CD4-positive, alpha-beta memory T cell (primary cell): ENCODE data around the gene GOLGA8S. TPM values are rescaled to one million over a fixed set of nuclear protein-coding genes. Genes with fewer than 3 reads are reported as not detected.
"Not testable (repeated sequence)": the region's sequence is repeated elsewhere in the genome, so short reads cannot be mapped to it uniquely, and the experiment has no call there.

Source experiments
- CTCF ChIA-PET: fragments of 350-600 bp; sonication (Branson Sonifier 250); formaldehyde crosslinking; loops from one replicate; lab custom pipeline; 2021; ENCODE audit warnings: inconsistent platforms; ENCODE audit not compliant: partially characterized antibody; lab: Charles Lee
- POLR2A ChIA-PET: fragments of 350-600 bp; sonication (Branson Sonifier 250); formaldehyde crosslinking; loops from one replicate; lab custom pipeline; 2021; ENCODE audit not compliant: partially characterized antibody; lab: Charles Lee
- DNase-seq, 5 donors: peaks; one replicate each; pipeline versions ENCODE4 v3.0.0 to v3.0.0-alpha.2; 2020 to 2022; ENCODE audit warnings: mixed read lengths in 1 of 5
- H3K27ac ChIP-seq: one replicate; pipeline ENCODE4 v1.7.0; 2013; ENCODE audit warnings: low read depth, low read length
- H3K27me3 ChIP-seq: 2 replicates; pipeline ENCODE4 v1.7.0; 2013; ENCODE audit warnings: mild to moderate bottlenecking, low read length, moderate library complexity; ENCODE audit not compliant: insufficient read depth
- H3K36me3 ChIP-seq: 2 replicates; pipeline ENCODE4 v1.7.0; 2013; ENCODE audit warnings: mild to moderate bottlenecking, low read length, moderate library complexity; ENCODE audit not compliant: insufficient read depth
- H3K4me1 ChIP-seq: 2 replicates; pipeline ENCODE4 v1.7.0; 2013; ENCODE audit warnings: mild to moderate bottlenecking, low read length, moderate library complexity; ENCODE audit not compliant: insufficient read depth
- H3K4me3 ChIP-seq, 2 donors: one replicate each; pipeline ENCODE4 v1.7.0; 2013; ENCODE audit warnings: low read length in 2 of 2, mild to moderate bottlenecking in 1 of 2
- H3K9me3 ChIP-seq, 2 donors: one replicate each; pipeline ENCODE4 v1.7.0; 2013; ENCODE audit warnings: low read length in 2 of 2, control low read depth in 1 of 2; ENCODE audit not compliant: control insufficient read depth in 1 of 2
- H3K27ac Mint-ChIP-seq, 7 donors: one replicate each; pipeline ENCODE4 v1.8.0; 2020 to 2021; ENCODE audit warnings: mixed read lengths in 7 of 7, mild to moderate bottlenecking in 6 of 7, inconsistent platforms in 3 of 7, moderate library complexity in 3 of 7
- H3K27me3 Mint-ChIP-seq, 2 donors: one replicate each; pipeline ENCODE4 v1.8.0; 2020 to 2021; ENCODE audit warnings: mixed read lengths in 2 of 2
- H3K36me3 Mint-ChIP-seq, 2 donors: one replicate each; pipeline ENCODE4 v1.8.0; 2020 to 2021; ENCODE audit warnings: mixed read lengths in 2 of 2, inconsistent platforms in 1 of 2, mild to moderate bottlenecking in 1 of 2
- H3K4me1 Mint-ChIP-seq, 4 donors: one replicate each; pipeline ENCODE4 v1.8.0; 2020 to 2021; ENCODE audit warnings: mixed read lengths in 4 of 4, mild to moderate bottlenecking in 1 of 4
- H3K4me3 Mint-ChIP-seq, 8 donors: one replicate each; pipeline ENCODE4 v1.8.0; 2020 to 2021; ENCODE audit warnings: mixed read lengths in 8 of 8, mild to moderate bottlenecking in 7 of 8, moderate library complexity in 6 of 8, inconsistent platforms in 3 of 8
- H3K9me3 Mint-ChIP-seq, 8 donors: one replicate each; pipeline ENCODE4 v1.8.0; 2020 to 2021; ENCODE audit warnings: mixed read lengths in 8 of 8, mild to moderate bottlenecking in 5 of 8, inconsistent platforms in 3 of 8, moderate library complexity in 1 of 8
- intact Hi-C: fragments of 100-400 bp; cut with micrococcal nuclease; formaldehyde crosslinking; loops from one replicate; pipeline ENCODE4 v1.15.1; 2023
- polyA plus RNA-seq, 2 donors: library from polyadenylated mRNA; unstranded; fragments of 300-500 nt; fragmentation: Illumina TruSeq; gene quantifications; one replicate each; pipeline ENCODE4 v1.2.3, GENCODE V29; 2021
- total RNA-seq, 2 experiments: library from RNA; stranded (reverse); gene quantifications; one replicate each; pipeline ENCODE4 v1.2.3, GENCODE V29; 2021

The GOLGA8S gene
- total and polyA plus RNA-seq, 4 experiments from 2014 or later = 0.30 to 0.35 TPM; not detected in 2

- H3K9me3 Mint-ChIP-seq, intact Hi-C loops, CTCF ChIA-PET, H3K4me1 ChIP-seq, H3K27ac ChIP-seq, H3K27ac Mint-ChIP-seq, H3K36me3 ChIP-seq, H3K4me3 ChIP-seq, H3K27me3 Mint-ChIP-seq, H3K9me3 ChIP-seq, DNase-seq, H3K27me3 ChIP-seq, H3K36me3 Mint-ChIP-seq, H3K4me1 Mint-ChIP-seq, H3K4me3 Mint-ChIP-seq, POLR2A ChIA-PET: not testable (repeated sequence)
These were observed 44.7 kb downstream of the GOLGA8S start for GRCh38 chr15:23399207-23399606.

GRCh38 chr15:23401627-23402026 lies 47.1 kb downstream of the GOLGA8S start:
- POLR2A ChIA-PET = no interaction called here
- Mint-ChIP-seq H3K27ac (no peak overlapping the region), H3K4me1 (no peaks in the 10 kb centered on the region), H3K36me3 (no peaks in the 10 kb centered on the region), H3K9me3 (peaks cover 0 to 6% (median under 1%) of the 10 kb centered on the region in 8 donors), H3K4me3 (no peak overlapping the region), H3K27me3 (peaks cover 0 to 2% of the 10 kb centered on the region in 2 donors)
- no peak for DNase-seq
- H3K27ac ChIP-seq = no peak overlapping the region
- CTCF ChIA-PET = no interaction called here
- no peaks in the 10 kb centered on the region for H3K27me3 ChIP-seq
- no peaks in the 10 kb centered on the region for H3K36me3 ChIP-seq
- no peaks in the 10 kb centered on the region for H3K4me1 ChIP-seq
- H3K4me3 ChIP-seq = no peak overlapping the region
- no peaks in the 10 kb centered on the region for H3K9me3 ChIP-seq
- intact Hi-C loops = no loop called here

- H3K27ac ChIP-seq = no peak overlapping the region
- Mint-ChIP-seq H3K36me3 (no peaks in the 10 kb centered on the region), H3K9me3 (peaks cover 0 to 6% (median under 1%) of the 10 kb centered on the region in 8 donors), H3K4me1 (no peaks in the 10 kb centered on the region), H3K27ac (no peak overlapping the region), H3K27me3 (peaks cover 0 to 2% of the 10 kb centered on the region in 2 donors), H3K4me3 (no peak overlapping the region)
- DNase-seq = no peak
- intact Hi-C loops = no loop called here
- no peaks in the 10 kb centered on the region for H3K27me3 ChIP-seq
- H3K4me3 ChIP-seq = no peak overlapping the region
- POLR2A ChIA-PET = no interaction called here
- CTCF ChIA-PET = no interaction called here
- H3K4me1 ChIP-seq = no peaks in the 10 kb centered on the region
- H3K36me3 ChIP-seq = no peaks in the 10 kb centered on the region
- no peaks in the 10 kb centered on the region for H3K9me3 ChIP-seq
These were observed 47.6 kb downstream of the GOLGA8S start for GRCh38 chr15:23402140-23402539.

GRCh38 chr15:23402544-23402943 lies 48.0 kb downstream of the GOLGA8S start:
- intact Hi-C loops = no loop called here
- no peak for DNase-seq
- Histone ChIP-seq H3K4me3 (no peak overlapping the region), H3K36me3 (no peaks in the 10 kb centered on the region), H3K27me3 (no peaks in the 10 kb centered on the region), H3K9me3 (no peaks in the 10 kb centered on the region), H3K4me1 (no peaks in the 10 kb centered on the region), H3K27ac (no peak overlapping the region)
- ChIA-PET CTCF (no interaction called here), POLR2A (no interaction called here)
- no peaks in the 10 kb centered on the region for H3K36me3 Mint-ChIP-seq
- no peaks in the 10 kb centered on the region for H3K4me1 Mint-ChIP-seq
- H3K9me3 Mint-ChIP-seq = peaks cover 0 to 6% (median under 1%) of the 10 kb centered on the region in 8 donors
- peaks cover 0 to 2% of the 10 kb centered on the region in 2 donors for H3K27me3 Mint-ChIP-seq
- H3K27ac Mint-ChIP-seq = no peak overlapping the region
- no peak overlapping the region for H3K4me3 Mint-ChIP-seq

GRCh38 chr15:23403550-23403949 lies 49.0 kb downstream of the GOLGA8S start:
- H3K9me3 ChIP-seq = no peaks in the 10 kb centered on the region
- no peaks in the 10 kb centered on the region for H3K36me3 ChIP-seq
- no peaks in the 10 kb centered on the region for H3K4me1 ChIP-seq
- no peaks in the 10 kb centered on the region for H3K36me3 Mint-ChIP-seq
- no peak overlapping the region for H3K4me3 Mint-ChIP-seq
- POLR2A ChIA-PET = no interaction called here
- CTCF ChIA-PET = no interaction called here
- H3K27me3 Mint-ChIP-seq = peaks cover 0 to 2% of the 10 kb centered on the region in 2 donors
- no peaks in the 10 kb centered on the region for H3K27me3 ChIP-seq
- no peak overlapping the region for H3K27ac Mint-ChIP-seq
- no peaks in the 10 kb centered on the region for H3K4me1 Mint-ChIP-seq
- H3K9me3 Mint-ChIP-seq = peaks cover 0 to 6% (median under 1%) of the 10 kb centered on the region in 8 donors
- H3K27ac ChIP-seq = no peak overlapping the region
- H3K4me3 ChIP-seq = no peak overlapping the region
- intact Hi-C loops = no loop called here
- no peak for DNase-seq

- CTCF ChIA-PET = no interaction called here
- H3K4me1 Mint-ChIP-seq = no peaks in the 10 kb centered on the region
These were observed 57.3 kb downstream of the GOLGA8S start for GRCh38 chr15:23411841-23412240.

GRCh38 chr15:23412881-23413600 lies 58.5 kb downstream of the GOLGA8S start:
- H3K27me3 Mint-ChIP-seq, H3K4me3 Mint-ChIP-seq, H3K36me3 ChIP-seq, H3K27ac Mint-ChIP-seq, DNase-seq, H3K27ac ChIP-seq, H3K4me1 Mint-ChIP-seq, CTCF ChIA-PET, H3K9me3 ChIP-seq, POLR2A ChIA-PET, H3K9me3 Mint-ChIP-seq, intact Hi-C loops, H3K4me1 ChIP-seq, H3K36me3 Mint-ChIP-seq, H3K4me3 ChIP-seq, H3K27me3 ChIP-seq: not testable (repeated sequence)

More at GRCh38 chr15:23411841-23412240, 57.3 kb downstream of the GOLGA8S start:
- no peak for DNase-seq
- H3K27me3 Mint-ChIP-seq = peaks cover 0 to 1% of the 10 kb centered on the region in 2 donors
- intact Hi-C loops = no loop called here
- peaks cover 0 to 1% (median 0%) of the 10 kb centered on the region in 8 donors for H3K9me3 Mint-ChIP-seq
- Histone ChIP-seq H3K27me3 (no peaks in the 10 kb centered on the region), H3K4me1 (no peaks in the 10 kb centered on the region), H3K27ac (no peak overlapping the region), H3K36me3 (no peaks in the 10 kb centered on the region), H3K9me3 (no peaks in the 10 kb centered on the region), H3K4me3 (no peak overlapping the region)
- H3K4me3 Mint-ChIP-seq = no peak overlapping the region
- no peaks in the 10 kb centered on the region for H3K36me3 Mint-ChIP-seq
- POLR2A ChIA-PET = no interaction called here
- H3K27ac Mint-ChIP-seq = no peak overlapping the region
